ENCODE measurements around the gene DOCK10. TPM values are rescaled to one million over a fixed set of nuclear protein-coding genes. Genes with fewer than 3 reads are reported as not detected.

Gene DOCK10
- total RNA-seq, 4 donors from 2014 or later: 8.1 to 35.4 (median 17.2) TPM

GRCh38 chr2:225083276-225083675 is 41.0 kb upstream of the DOCK10 start:
- Histone ChIP-seq H3K27me3 (no peaks in the 10 kb centered on the region), H3K27ac (no peak overlapping the region), H3K9me3 (no peaks in the 10 kb centered on the region), H3K36me3 (no peaks in the 10 kb centered on the region), H3K4me3 (no peak overlapping the region), H3K4me1 (no peaks in the 10 kb centered on the region)
- 93% methylated on average over 3 of the region's 3 CpGs for WGBS
- no peak for DNase-seq (ENCODE audit: low spot score in 2 of 2)
- TF ChIP-seq POLR2AphosphoS5 (IDR thresholded peaks at IDR 0.05) (no peak), POLR2A (IDR thresholded peaks at IDR 0.05) (no peak), EP300 (IDR thresholded peaks at IDR 0.05) (no peak)
- TF ChIP-seq, protein P1, sequence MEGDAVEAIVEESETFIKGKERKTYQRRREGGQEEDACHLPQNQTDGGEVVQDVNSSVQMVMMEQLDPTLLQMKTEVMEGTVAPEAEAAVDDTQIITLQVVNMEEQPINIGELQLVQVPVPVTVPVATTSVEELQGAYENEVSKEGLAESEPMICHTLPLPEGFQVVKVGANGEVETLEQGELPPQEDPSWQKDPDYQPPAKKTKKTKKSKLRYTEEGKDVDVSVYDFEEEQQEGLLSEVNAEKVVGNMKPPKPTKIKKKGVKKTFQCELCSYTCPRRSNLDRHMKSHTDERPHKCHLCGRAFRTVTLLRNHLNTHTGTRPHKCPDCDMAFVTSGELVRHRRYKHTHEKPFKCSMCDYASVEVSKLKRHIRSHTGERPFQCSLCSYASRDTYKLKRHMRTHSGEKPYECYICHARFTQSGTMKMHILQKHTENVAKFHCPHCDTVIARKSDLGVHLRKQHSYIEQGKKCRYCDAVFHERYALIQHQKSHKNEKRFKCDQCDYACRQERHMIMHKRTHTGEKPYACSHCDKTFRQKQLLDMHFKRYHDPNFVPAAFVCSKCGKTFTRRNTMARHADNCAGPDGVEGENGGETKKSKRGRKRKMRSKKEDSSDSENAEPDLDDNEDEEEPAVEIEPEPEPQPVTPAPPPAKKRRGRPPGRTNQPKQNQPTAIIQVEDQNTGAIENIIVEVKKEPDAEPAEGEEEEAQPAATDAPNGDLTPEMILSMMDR (IDR thresholded peaks at IDR 0.05): no peak

- H3K27me3 ChIP-seq: no peaks in the 10 kb centered on the region
- no peaks in the 10 kb centered on the region for H3K9me3 ChIP-seq
- no peak for DNase-seq (ENCODE audit: low spot score in 2 of 2)
- no peak overlapping the region for H3K4me3 ChIP-seq
- no peak overlapping the region for H3K27ac ChIP-seq
- TF ChIP-seq EP300 (IDR thresholded peaks at IDR 0.05): no peak
- TF ChIP-seq, protein P1 (IDR thresholded peaks at IDR 0.05): no peak
- no peak for TF ChIP-seq POLR2A (IDR thresholded peaks at IDR 0.05)
- no peak for TF ChIP-seq POLR2AphosphoS5 (IDR thresholded peaks at IDR 0.05)
- H3K4me1 ChIP-seq: no peaks in the 10 kb centered on the region
- H3K36me3 ChIP-seq: no peaks in the 10 kb centered on the region
Observed at GRCh38 chr2:225076125-225076524, 33.9 kb upstream of the DOCK10 start.

GRCh38 chr2:225074919-225075681 is 32.8 kb upstream of the DOCK10 start:
- Histone ChIP-seq H3K9me3 (no peaks in the 10 kb centered on the region), H3K27me3 (no peaks in the 10 kb centered on the region), H3K4me3 (no peak overlapping the region), H3K4me1 (no peaks in the 10 kb centered on the region), H3K27ac (no peak overlapping the region), H3K36me3 (no peaks in the 10 kb centered on the region)
- DNase-seq (ENCODE audit: low spot score in 2 of 2): no peak
- WGBS: 82% methylated on average over 1 of the region's 1 CpG
- TF ChIP-seq, protein P1 (IDR thresholded peaks at IDR 0.05): no peak
- no peak for TF ChIP-seq POLR2A (IDR thresholded peaks at IDR 0.05)
- TF ChIP-seq POLR2AphosphoS5 (IDR thresholded peaks at IDR 0.05): no peak
- TF ChIP-seq EP300 (IDR thresholded peaks at IDR 0.05): no peak

DNA sequence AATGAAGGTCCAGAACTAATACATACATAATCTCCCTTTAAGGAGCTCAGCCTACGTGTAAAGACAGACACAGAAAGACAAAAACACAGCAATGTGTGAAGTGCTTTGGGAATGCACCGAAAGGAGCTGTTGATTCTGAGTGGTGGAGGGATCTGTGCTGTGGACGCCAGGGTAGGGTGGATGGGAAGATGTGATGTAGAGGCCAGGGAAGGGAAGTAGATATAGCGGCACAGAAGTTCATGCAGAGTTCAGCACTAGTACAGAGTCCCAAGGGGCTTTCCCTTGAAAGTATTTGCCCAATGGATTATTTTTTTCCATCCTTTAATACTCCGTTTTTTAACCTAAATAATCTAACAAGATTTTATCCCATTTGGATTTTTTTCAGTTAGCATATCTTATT is 32.1 kb upstream of the DOCK10 start:
- Histone ChIP-seq H3K36me3 (no peaks in the 10 kb centered on the region), H3K27ac (no peak overlapping the region), H3K4me3 (no peak overlapping the region), H3K9me3 (no peaks in the 10 kb centered on the region), H3K4me1 (no peaks in the 10 kb centered on the region), H3K27me3 (no peaks in the 10 kb centered on the region)
- DNase-seq (ENCODE audit: low spot score in 2 of 2): no peak
- 75% methylated on average over 5 of the region's 5 CpGs for WGBS
- TF ChIP-seq, protein P1 (IDR thresholded peaks at IDR 0.05): no peak
- TF ChIP-seq POLR2AphosphoS5 (IDR thresholded peaks at IDR 0.05) (no peak), POLR2A (IDR thresholded peaks at IDR 0.05) (no peak), EP300 (IDR thresholded peaks at IDR 0.05) (no peak)

- 81% methylated on average over 5 of the region's 5 CpGs for WGBS
- Histone ChIP-seq H3K36me3 (no peaks in the 10 kb centered on the region), H3K27ac (no peak overlapping the region), H3K27me3 (no peaks in the 10 kb centered on the region), H3K4me1 (no peaks in the 10 kb centered on the region), H3K4me3 (no peak overlapping the region), H3K9me3 (no peaks in the 10 kb centered on the region)
- no peak for DNase-seq (ENCODE audit: low spot score in 2 of 2)
- no peak for TF ChIP-seq POLR2AphosphoS5 (IDR thresholded peaks at IDR 0.05)
- TF ChIP-seq EP300 (IDR thresholded peaks at IDR 0.05): no peak
- TF ChIP-seq, protein P1 (IDR thresholded peaks at IDR 0.05): no peak
- TF ChIP-seq POLR2A (IDR thresholded peaks at IDR 0.05): no peak
Observed at GRCh38 chr2:225073198-225073597, 30.9 kb upstream of the DOCK10 start.

Data from suprapubic skin (tissue), 4 donors.